GM19025 (cell line): Measurements from ENCODE around the gene GPR83.
"Not testable (repeated sequence)": the region's sequence is repeated elsewhere in the genome, so short reads cannot be mapped to it uniquely, and the experiment has no call there.

Experiments
- ATAC-seq: cut with Tn5 transposase; IDR thresholded peaks from one replicate; pipeline ENCODE4 v1.9.1; 2021; ENCODE audit warnings: mild to moderate bottlenecking, low read depth, moderate library complexity; ENCODE audit not compliant: unreplicated experiment

Gene GPR83

DNA sequence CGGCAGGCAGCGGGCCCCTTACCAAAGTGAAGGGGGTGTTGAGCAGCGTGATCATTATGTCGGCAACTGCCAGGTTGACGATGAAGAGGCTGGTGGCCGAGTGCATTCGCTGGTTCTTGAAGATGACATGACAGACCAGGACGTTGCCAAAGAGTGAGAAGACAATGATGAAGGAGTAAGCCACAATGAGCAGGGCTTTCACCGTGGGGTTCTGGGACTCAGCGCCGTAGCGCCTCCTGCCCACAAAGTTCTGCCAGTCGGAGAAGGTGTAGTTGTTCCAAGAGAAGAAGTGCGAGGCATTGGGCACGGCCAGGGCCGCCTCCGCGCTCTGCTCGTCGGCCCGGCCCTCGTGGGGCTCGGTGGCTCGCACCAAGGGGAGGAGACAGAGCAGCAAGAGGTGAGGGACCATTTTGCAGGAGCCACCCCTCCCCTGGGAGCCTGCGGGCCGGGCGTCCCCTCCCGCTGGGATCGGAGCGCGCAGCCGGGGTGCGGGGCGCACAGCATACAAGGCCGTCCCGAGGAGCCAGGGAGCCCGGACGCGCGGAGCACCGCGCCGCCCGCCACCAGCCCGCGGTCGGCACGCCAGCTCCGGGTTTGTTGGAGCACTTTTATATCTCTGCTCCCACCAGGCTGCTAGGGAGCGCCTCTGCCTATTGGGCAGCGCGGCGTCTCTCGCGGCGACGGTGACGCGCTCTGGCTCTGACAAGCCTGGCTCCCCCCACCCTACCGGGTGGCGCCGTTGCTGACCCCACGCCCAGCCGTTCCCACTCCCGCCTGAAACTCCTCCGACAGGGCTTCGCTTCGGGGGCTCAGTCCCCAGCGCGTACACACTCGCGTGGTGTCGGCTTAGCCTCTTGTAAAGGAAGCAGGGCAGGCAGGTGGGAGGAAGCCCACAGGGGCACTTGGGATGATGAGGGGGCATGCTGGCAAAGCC, at the start of gene GPR83:
Gene GPR83 (minus strand): TSS at position 581 of the 934 bp plus-strand sequence. CDS start 172 bp downstream, at position 409.
- no peak for ATAC-seq

DNA sequence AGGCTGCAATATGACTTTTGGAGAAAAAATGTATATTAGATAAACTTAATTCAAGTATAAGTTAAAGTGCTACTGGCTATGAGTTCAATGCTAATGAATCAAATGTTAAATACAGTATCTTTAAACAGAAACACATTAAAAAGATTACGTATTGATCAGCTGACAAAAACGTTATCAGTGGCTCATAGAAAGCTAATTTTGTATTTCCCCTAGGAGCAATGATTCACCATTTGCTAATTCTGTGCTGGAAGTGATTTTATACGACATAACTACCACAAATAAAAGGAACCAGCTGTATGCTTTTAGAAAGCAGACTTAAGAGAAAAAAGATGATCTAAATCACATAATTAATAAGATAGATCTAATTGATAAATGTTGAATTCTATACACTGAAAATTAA, 48.8 kb upstream of the GPR83 start:
- ATAC-seq, result no peak

GRCh38 chr11:94449437-94449836, 48.2 kb upstream of the GPR83 start:
- ATAC-seq, result no peak

DNA sequence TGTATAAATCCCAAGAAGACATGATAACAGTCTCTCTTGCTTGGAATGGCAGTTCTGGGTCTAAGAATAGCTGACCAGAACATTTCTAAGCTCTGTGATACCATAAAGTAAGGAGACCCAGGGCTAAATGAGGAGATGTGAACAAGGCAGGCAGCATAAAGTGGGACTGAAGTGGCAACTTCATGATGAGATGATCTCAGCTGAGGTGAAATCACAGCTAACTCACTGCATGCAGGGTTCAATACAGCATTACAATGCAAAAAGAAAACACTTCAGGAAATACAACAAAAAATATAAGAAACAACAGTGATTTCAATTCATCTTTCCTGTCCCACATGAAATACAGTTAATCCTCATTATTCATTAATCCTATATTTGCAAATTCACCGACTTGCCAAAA, 47.8 kb upstream of the GPR83 start:
- ATAC-seq, result no peak

DNA sequence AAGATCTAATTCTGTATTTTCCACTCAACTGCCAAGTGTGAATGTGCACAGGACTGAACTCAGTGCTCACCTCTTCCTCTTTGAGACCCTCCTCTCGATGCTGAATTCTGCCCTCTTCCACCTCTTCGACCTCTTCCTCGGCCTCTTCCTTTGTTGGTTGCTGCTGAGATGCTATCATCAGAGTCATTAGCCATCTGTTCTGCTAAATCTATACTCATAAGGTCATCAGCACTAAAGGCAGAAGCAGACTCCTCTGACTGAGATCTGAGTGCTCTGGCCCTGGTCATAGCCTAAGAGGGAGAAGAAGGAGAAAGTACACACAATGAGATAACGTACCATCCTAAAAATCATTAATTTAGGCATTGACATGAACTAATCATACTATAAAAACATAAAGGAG, 45.9 kb upstream of the GPR83 start:
- ATAC-seq, result no peak

DNA sequence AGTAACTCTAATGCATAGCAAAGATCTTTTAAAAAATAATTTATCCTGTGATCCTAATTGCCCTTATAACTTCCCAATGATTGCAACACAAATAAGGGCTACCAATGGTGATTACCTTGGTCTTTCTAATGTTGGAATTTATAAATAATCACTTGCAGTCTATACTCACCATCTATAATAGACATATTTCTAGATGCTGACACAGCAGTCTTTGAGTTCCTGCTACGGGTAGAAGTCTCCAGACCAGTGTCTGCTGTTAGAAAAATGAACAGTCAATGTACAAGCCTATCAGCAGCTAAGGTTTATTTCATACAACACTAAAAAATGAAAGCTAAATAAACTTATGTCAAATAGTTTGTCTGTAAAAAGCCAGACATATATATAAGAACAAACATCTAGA, 44.4 kb upstream of the GPR83 start:
- ATAC-seq, result no peak

GRCh38 chr11:94433049-94433448, 31.8 kb upstream of the GPR83 start:
- ATAC-seq, result no peak

DNA sequence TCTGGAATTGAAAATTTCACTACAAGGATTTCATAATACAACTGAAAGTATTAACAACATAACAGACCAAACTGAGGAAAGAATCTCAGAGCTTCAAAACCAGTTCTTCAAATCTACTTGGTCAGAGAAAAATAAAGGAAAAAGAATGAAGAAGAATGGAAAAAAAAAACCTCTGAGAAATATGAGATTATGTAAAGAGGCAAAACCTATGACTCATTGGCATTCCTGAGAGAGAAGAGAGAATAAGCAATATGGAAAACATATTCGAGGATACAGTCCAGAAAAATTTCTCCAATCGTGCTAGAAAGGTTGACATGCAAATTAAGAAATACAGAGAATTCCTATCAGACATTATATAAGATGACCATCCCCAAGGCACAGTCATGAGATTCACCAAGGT, 23.4 kb upstream of the GPR83 start:
- ATAC-seq, result no peak

GRCh38 chr11:94424011-94424410, 22.8 kb upstream of the GPR83 start:
- no peak for ATAC-seq

DNA sequence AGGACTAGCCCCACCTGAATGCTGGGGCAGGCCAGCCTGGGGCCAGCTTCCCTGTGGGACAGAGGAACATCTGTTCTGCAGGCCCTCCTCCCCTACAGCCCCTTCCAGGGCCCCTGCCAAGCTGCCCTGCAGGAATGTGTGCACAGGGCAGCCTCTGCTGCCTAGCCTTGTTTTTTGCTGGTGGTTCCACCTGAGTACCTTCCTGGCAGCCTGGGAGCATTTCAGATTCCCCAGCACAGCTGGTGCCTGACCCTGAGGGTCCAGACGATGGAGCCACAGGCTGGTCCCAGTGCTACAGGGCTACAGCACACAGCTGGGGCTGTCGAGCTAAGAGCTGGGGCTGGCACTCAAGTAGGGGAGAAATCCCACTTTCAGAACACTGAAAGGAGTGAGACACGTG, 22.3 kb upstream of the GPR83 start:
- no peak for ATAC-seq

GRCh38 chr11:94418123-94418765, 17.0 kb upstream of the GPR83 start:
- ATAC-seq, result no peak

DNA sequence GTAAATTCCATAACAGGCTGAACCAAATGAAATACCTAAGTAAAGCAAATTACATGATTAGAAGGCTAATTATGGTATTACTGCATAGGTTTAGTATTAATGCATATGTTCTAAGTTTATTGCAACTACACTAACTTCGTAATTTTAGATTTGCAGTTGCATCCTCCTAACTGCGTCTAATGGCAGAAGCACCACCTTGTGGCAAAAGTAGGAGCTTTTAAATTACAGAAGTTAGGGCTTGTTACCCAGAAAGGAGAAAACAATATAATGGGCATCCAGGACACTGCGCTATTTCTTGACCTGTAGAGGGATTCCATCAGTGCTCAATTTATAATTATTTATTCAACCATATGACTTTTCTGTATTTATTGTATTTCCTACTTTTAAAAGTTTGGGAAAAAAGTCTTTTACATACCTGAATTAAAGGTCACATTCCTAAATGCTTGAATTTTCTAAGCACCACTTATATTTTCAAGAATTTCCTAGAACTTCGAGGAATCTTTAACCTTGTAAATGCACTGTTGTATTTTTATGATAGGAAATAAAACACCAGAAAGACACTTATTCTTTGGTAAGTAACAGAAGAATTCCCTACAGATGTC, 16.3 kb upstream of the GPR83 start:
- no peak for ATAC-seq

- no peak for ATAC-seq
Measured at GRCh38 chr11:94405062-94405833, 4.0 kb upstream of the GPR83 start.

GRCh38 chr11:94402355-94402754, 1.1 kb upstream of the GPR83 start:
- ATAC-seq, result no peak

DNA sequence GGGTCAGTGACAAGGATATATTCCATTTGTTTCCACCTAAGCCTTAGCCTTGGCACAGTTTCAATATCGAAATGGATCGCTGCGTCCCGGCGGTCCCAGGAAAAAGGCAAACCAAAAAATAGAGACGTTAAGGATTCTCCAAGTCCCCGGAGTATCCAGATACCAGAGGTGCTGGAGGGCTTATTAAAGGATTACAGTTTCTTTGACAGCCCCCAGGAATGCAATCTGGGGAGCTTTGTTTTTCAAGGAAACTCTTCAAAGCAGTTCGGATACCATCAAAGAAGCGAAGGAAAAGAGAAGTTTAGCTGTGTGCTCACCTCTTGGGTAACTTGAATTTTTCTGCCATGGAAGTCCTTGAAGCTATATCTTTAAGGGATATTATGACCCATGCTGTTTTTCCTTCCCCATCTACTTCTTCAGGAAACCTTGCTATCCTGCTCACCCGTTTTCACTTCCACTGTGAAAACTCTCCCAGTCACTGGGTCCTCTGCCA, 600 bp upstream of the GPR83 start:
- ATAC-seq, result no peak

GRCh38 chr11:94400457-94400838, 771 bp downstream of the GPR83 start:
- no peak for ATAC-seq

DNA sequence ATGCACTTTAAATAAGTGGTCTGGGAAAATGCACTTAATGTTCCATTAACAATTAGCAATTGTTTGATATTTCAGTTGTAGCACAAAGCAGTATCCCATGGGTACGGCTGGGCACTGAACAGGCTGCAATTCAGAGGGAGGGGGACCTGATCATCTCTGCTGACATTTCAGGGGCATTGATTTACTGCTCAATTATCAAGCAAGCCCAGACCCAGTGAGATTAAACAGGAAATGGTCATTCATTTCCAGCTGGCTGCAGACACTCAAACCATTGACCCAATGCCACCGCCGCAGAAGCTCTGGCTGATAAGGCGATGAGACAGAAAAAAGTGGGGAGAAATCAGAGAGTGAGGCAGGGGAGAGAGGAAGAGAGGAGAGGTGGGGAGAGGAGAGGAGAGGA, 1.2 kb downstream of the GPR83 start:
- ATAC-seq, result no peak

GRCh38 chr11:94398101-94398500, 3.1 kb downstream of the GPR83 start:
- no peak for ATAC-seq

GRCh38 chr11:94396282-94396681, 4.9 kb downstream of the GPR83 start:
- no peak for ATAC-seq

DNA sequence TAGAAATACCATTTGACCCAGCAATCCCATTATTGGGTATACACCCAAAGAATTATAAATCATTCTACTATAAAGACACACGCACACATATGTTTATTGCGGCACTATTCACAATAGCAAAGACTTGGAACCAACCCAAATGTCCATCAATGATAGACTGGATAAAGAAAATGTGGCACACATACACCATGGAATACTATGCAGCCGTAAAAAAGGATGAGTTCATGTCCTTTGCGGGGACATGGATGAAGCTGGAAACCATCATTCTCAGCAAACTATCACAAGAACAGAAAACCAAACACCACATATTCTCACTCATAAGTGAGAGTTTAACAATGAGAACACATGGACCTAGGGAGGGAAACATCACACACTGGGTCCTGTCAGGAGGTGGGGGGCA, 9.3 kb downstream of the GPR83 start:
- ATAC-seq, result not testable (repeated sequence)

- ATAC-seq, result no peak
Measured at GRCh38 chr11:94379613-94380012, 21.6 kb downstream of the GPR83 start.
